Testis (tissue), 5 donors: ENCODE results near the gene GARNL3. TPM values are rescaled to one million over a fixed set of nuclear protein-coding genes. Genes with fewer than 3 reads are reported as not detected.

Source experiments
- DNase-seq: peaks from one replicate; pipeline ENCODE4 v3.0.0-alpha.2; 2019
- H3K27ac ChIP-seq, 2 donors: fragments of 200-600 bp; sonication (generic); one replicate each; pipeline ENCODE4 v1.5.1; 2019
- H3K27me3 ChIP-seq: fragments of 200-600 bp; sonication (generic); one replicate; pipeline ENCODE4 v1.5.1; 2019
- H3K36me3 ChIP-seq: fragments of 200-600 bp; sonication (generic); one replicate; pipeline ENCODE4 v1.5.1; 2017; ENCODE audit warnings: low read depth; ENCODE audit errors: missing control alignments
- H3K4me1 ChIP-seq: fragments of 200-600 bp; sonication (generic); one replicate; pipeline ENCODE4 v1.5.1; 2019
- H3K4me3 ChIP-seq, 2 donors: fragments of 200-600 bp; sonication (generic); one replicate each; pipeline ENCODE4 v1.5.1; 2017 to 2019
- H3K9me3 ChIP-seq: fragments of 200-600 bp; sonication (generic); one replicate; pipeline ENCODE4 v1.5.1; 2017
- CTCF ChIP-seq, 3 experiments: fragments of 450-650 bp in 2 of 3; fragments of 200-600 bp in 1 of 3; sonication (generic) in 1 of 3; IDR thresholded peaks; one replicate each; pipeline ENCODE4 v1.5.1; 2016 to 2019; ENCODE audit warnings: antibody characterized with exemption in 3 of 3, mild to moderate bottlenecking in 2 of 3, moderate library complexity in 1 of 3
- POLR2A ChIP-seq: fragments of 450-650 bp; IDR thresholded peaks from one replicate; pipeline ENCODE4 v1.6.1; 2017; ENCODE audit warnings: antibody characterized with exemption, mild to moderate bottlenecking, moderate library complexity
- WGBS, 2 donors: methylation state at CpG; one replicate each; pipeline ENCODE4 v1.1.5; 2018; 5-methylcytosine and 5-hydroxymethylcytosine counted together
- intact Hi-C: fragments of 100-400 bp; cut with DNase I; formaldehyde crosslinking; loops from one replicate; pipeline ENCODE4 v1.15.1; 2023; ENCODE audit warnings: low total_unique reads
- long read RNA-seq, 2 donors: transcript quantifications; one replicate each; lab custom pipeline, GENCODE V29; 2026
- polyA plus RNA-seq: library from polyadenylated mRNA; stranded (reverse); fragments of 350-450 nt; fragmentation: Illumina TruSeq; extraction: RNeasy Lipid Tissue Mini Kit (QIAGEN cat#74804); gene quantifications from one replicate; pipeline ENCODE4 v1.2.3, GENCODE V29; 2014; ENCODE audit warnings: low read depth, low replicate concordance; ENCODE audit not compliant: insufficient read depth
- total RNA-seq, 2 donors: library from RNA; depleted of rRNA; stranded (reverse); fragments of >200 nt; gene quantifications; one replicate each; pipeline ENCODE4 v1.2.3, GENCODE V29; 2016

The GARNL3 gene
- 10 to 100 TPM; 25.9 to 42.8 TPM for total RNA-seq
- 12.9 TPM for polyA plus RNA-seq
- long read RNA-seq, donor 1, full-length matches to known transcripts = 2 of 2 reads
- long read RNA-seq, donor 1, partial matches to known transcripts = 0 of 2 reads
- long read RNA-seq, donor 1, other reads (novel, unspliced or antisense) = 0 of 2 reads
- long read RNA-seq, donor 2, full-length matches to known transcripts = 1 of 3,620 reads
- long read RNA-seq, donor 2, partial matches to known transcripts = 3,547 of 3,620 reads
- long read RNA-seq, donor 2, other reads (novel, unspliced or antisense) = 72 of 3,620 reads

- H3K27me3 ChIP-seq = no peaks in the 10 kb centered on the region
- no peak within 1 kb of the TSS for H3K4me3 ChIP-seq
- no peaks in the 10 kb centered on the region for H3K36me3 ChIP-seq
- H3K4me1 ChIP-seq = no peaks in the 10 kb centered on the region
- intact Hi-C loops = no loop called here
- 58 to 59% methylated on average over 8 of the region's 8 CpGs for WGBS, 2 donors
- TF ChIP-seq POLR2A (no peak), CTCF (IDR thresholded peaks at IDR 0.05) (no peak)
- no peaks in the 10 kb centered on the region for H3K9me3 ChIP-seq
- H3K27ac ChIP-seq = no peak within 1 kb of the TSS
- DNase-seq = no peak
Measured at GRCh38 chr9:127264462-127265219, at the start of gene GARNL3. TSS of gene GARNL3 (plus strand) at chr9:127264774. CDS start at chr9:127264878, 104 bp downstream.

GRCh38 chr9:127215268-127216209 is 49.0 kb upstream of the GARNL3 start:
- H3K4me1 ChIP-seq = no peaks in the 10 kb centered on the region
- H3K27ac ChIP-seq = no peak overlapping the region
- H3K27me3 ChIP-seq = no peaks in the 10 kb centered on the region
- no peaks in the 10 kb centered on the region for H3K9me3 ChIP-seq
- 82 to 90% methylated on average over 9 to 14 of the region's 14 CpGs for whole genome bisulfite sequencing, 2 donors
- no peak for DNase-seq
- H3K4me3 ChIP-seq = no peak overlapping the region
- H3K36me3 ChIP-seq = no peaks in the 10 kb centered on the region
- TF ChIP-seq POLR2A (no peak), CTCF (IDR thresholded peaks at IDR 0.05) (no peak)
- intact Hi-C loops = no loop called here

GRCh38 chr9:127216210-127216887 is 48.2 kb upstream of the GARNL3 start:
- WGBS, 2 donors = 94 to 95% methylated on average over 6 to 7 of the region's 7 CpGs
- H3K4me1 ChIP-seq = no peaks in the 10 kb centered on the region
- no peak for TF ChIP-seq CTCF (IDR thresholded peaks at IDR 0.05)
- no peak for TF ChIP-seq POLR2A
- no peak for DNase-seq
- H3K27ac ChIP-seq = no peak overlapping the region
- H3K9me3 ChIP-seq = no peaks in the 10 kb centered on the region
- no peak overlapping the region for H3K4me3 ChIP-seq
- H3K36me3 ChIP-seq = no peaks in the 10 kb centered on the region
- intact Hi-C loops = no loop called here
- no peaks in the 10 kb centered on the region for H3K27me3 ChIP-seq

- Histone ChIP-seq H3K27ac (no peak overlapping the region), H3K4me3 (no peak overlapping the region), H3K9me3 (no peaks in the 10 kb centered on the region), H3K4me1 (no peaks in the 10 kb centered on the region), H3K27me3 (no peaks in the 10 kb centered on the region), H3K36me3 (no peaks in the 10 kb centered on the region)
- 86 to 100% methylated on average over 2 to 5 of the region's 5 CpGs for WGBS, 2 donors
- intact Hi-C loops = no loop called here
- TF ChIP-seq CTCF (IDR thresholded peaks at IDR 0.05) (no peak), POLR2A (no peak)
- no peak for DNase-seq
Measured at GRCh38 chr9:127216888-127217217, 47.7 kb upstream of the GARNL3 start.
